ENCODE data around the gene ATP1A4.

GRCh38 chr1:160163615-160164014 is 12.2 kb downstream of the ATP1A4 start:
- no peak for TF ChIP-seq EZH2 (IDR thresholded peaks at IDR 0.05; ENCODE audit: borderline replicate concordance, low read depth, low read length, severe bottlenecking)
- TF ChIP-seq CTCF (IDR thresholded peaks at IDR 0.05; ENCODE audit: borderline replicate concordance, extremely low read depth, low read length, poor library complexity, severe bottlenecking): no peak

Measured in DND-41 (cell line).